Activated T-cell treated with anti-CD3 and anti-CD28 coated beads, Interleukin-2, amount 50 U/mL, for 72 hours (primary cell): ENCODE measurements around the gene GJB1. TPM values are rescaled to one million over a fixed set of nuclear protein-coding genes. Genes with fewer than 3 reads are reported as not detected.
"Not testable (repeated sequence)": the region's sequence is repeated elsewhere in the genome, so short reads cannot be mapped to it uniquely, and the experiment has no call there.

Experiments used
- ATAC-seq, 2 donors: fragments of 150-1000 bp; cut with Tn5 transposase; replicated peaks in 1 of 2; 2 replicates each; pipeline ENCODE4 v1.10.0; 2021; ENCODE audit warnings: moderate library complexity in 2 of 2, mild to moderate bottlenecking in 1 of 2
- DNase-seq, 2 donors: peaks; one replicate each; pipeline ENCODE4 v3.0.0; 2021 to 2022; ENCODE audit warnings: mixed read lengths in 1 of 2
- H3K27ac Mint-ChIP-seq: one replicate; pipeline ENCODE4 v1.8.0; 2022; ENCODE audit warnings: mild to moderate bottlenecking, moderate library complexity, mixed read lengths
- H3K27me3 Mint-ChIP-seq: one replicate; pipeline ENCODE4 v1.8.0; 2022; ENCODE audit warnings: low read depth, mixed read lengths
- H3K36me3 Mint-ChIP-seq, 2 donors: one replicate each; pipeline ENCODE4 v1.8.0; 2022; ENCODE audit warnings: mixed read lengths in 2 of 2, mild to moderate bottlenecking in 1 of 2; ENCODE audit not compliant: insufficient read depth in 2 of 2
- H3K4me1 Mint-ChIP-seq: one replicate; pipeline ENCODE4 v1.8.0; 2022; ENCODE audit warnings: low read depth, mixed read lengths
- H3K4me3 Mint-ChIP-seq, 2 donors: one replicate each; pipeline ENCODE4 v1.8.0; 2022; ENCODE audit warnings: mild to moderate bottlenecking in 2 of 2, mixed read lengths in 2 of 2, moderate library complexity in 2 of 2
- H3K9me3 Mint-ChIP-seq, 2 donors: one replicate each; pipeline ENCODE4 v1.8.0; 2022; ENCODE audit warnings: mixed read lengths in 2 of 2
- total RNA-seq, 2 donors: library from RNA; stranded (reverse); gene quantifications; one replicate each; pipeline ENCODE4 v1.2.3, GENCODE V29; 2022

GJB1 gene
- total RNA-seq, 2 donors from 2014 or later: 0.28 to 0.31 TPM

GRCh38 chrX:71252221-71252620 lies 29.2 kb downstream of the GJB1 start:
- ATAC-seq (no peak), DNase-seq (no peak)
- H3K4me1 Mint-ChIP-seq: peaks cover 39% of the 10 kb centered on the region
- peak overlapping the region; percentile 87 to 96 for H3K4me3 Mint-ChIP-seq
- H3K9me3 Mint-ChIP-seq: no peaks in the 10 kb centered on the region
- peaks cover 4 to 7% of the 10 kb centered on the region in 2 donors for H3K36me3 Mint-ChIP-seq
- H3K27me3 Mint-ChIP-seq: no peaks in the 10 kb centered on the region
- H3K27ac Mint-ChIP-seq: peak overlapping the region; percentile 75

- ATAC-seq (no peak), DNase-seq (peak; percentile 55 to 60)
- Mint-ChIP-seq H3K9me3 (no peaks in the 10 kb centered on the region), H3K4me3 (peak overlapping the region; percentile 87 to 96), H3K27ac (peak overlapping the region; percentile 66), H3K36me3 (peaks cover 3 to 7% of the 10 kb centered on the region in 2 donors), H3K4me1 (peaks cover 39% of the 10 kb centered on the region), H3K27me3 (no peaks in the 10 kb centered on the region)
Measured at GRCh38 chrX:71253253-71254091, 30.4 kb downstream of the GJB1 start.

GRCh38 chrX:71254092-71254963 lies 31.3 kb downstream of the GJB1 start, which contains the start of gene ZMYM3:
Gene ZMYM3 (minus strand): TSS chrX:71254140. CDS start chrX:71253255, 885 bp downstream.
- Mint-ChIP-seq H3K27me3 (no peaks in the 10 kb centered on the region), H3K27ac (peak within 1 kb of the TSS; percentile 87), H3K9me3 (no peaks in the 10 kb centered on the region), H3K4me3 (peak within 1 kb of the TSS; percentile 87 to 96), H3K36me3 (peaks cover 3 to 5% of the 10 kb centered on the region in 2 donors), H3K4me1 (peaks cover 39% of the 10 kb centered on the region)
- DNase-seq (peak; percentile 82 to 86), ATAC-seq (peak; percentile 91 to 92)

DNA sequence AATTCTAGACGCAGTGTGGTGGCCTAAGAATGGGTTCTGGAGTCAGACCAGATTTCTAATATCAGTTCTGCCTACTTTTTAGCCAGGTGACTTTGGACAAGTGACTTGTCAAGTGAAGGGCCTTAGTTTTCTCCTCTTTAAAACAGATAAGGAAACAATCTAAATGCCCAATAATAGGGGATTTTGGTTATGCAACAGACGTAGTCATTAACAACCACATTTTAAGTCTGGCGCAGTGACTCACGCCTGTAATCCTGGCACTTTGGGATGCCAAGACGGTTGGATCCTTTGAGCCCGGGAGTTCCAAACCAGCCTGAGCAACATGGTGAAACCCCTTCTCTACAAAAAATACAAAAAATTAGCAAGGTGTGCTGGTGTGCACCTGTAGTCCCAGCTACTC lies 33.0 kb downstream of the GJB1 start:
- Mint-ChIP-seq H3K9me3 (no peaks in the 10 kb centered on the region), H3K27me3 (no peaks in the 10 kb centered on the region), H3K4me3 (no peak overlapping the region), H3K36me3 (peaks cover under 1 to 1% of the 10 kb centered on the region in 2 donors), H3K4me1 (peaks cover 30% of the 10 kb centered on the region), H3K27ac (no peak overlapping the region)
- ATAC-seq: no peak
- no peak for DNase-seq

GRCh38 chrX:71256856-71257255 lies 33.8 kb downstream of the GJB1 start:
- Mint-ChIP-seq H3K36me3 (peaks cover 0 to 1% of the 10 kb centered on the region in 2 donors), H3K4me1 (peaks cover 22% of the 10 kb centered on the region), H3K27ac (no peak overlapping the region), H3K9me3 (no peaks in the 10 kb centered on the region), H3K27me3 (no peaks in the 10 kb centered on the region), H3K4me3 (no peak overlapping the region)
- DNase-seq: no peak
- ATAC-seq: no peak

GRCh38 chrX:71268624-71269023 lies 45.6 kb downstream of the GJB1 start:
- not testable (repeated sequence) for H3K27ac Mint-ChIP-seq, ATAC-seq, H3K4me1 Mint-ChIP-seq, H3K4me3 Mint-ChIP-seq, DNase-seq, H3K27me3 Mint-ChIP-seq, H3K9me3 Mint-ChIP-seq, H3K36me3 Mint-ChIP-seq

DNA sequence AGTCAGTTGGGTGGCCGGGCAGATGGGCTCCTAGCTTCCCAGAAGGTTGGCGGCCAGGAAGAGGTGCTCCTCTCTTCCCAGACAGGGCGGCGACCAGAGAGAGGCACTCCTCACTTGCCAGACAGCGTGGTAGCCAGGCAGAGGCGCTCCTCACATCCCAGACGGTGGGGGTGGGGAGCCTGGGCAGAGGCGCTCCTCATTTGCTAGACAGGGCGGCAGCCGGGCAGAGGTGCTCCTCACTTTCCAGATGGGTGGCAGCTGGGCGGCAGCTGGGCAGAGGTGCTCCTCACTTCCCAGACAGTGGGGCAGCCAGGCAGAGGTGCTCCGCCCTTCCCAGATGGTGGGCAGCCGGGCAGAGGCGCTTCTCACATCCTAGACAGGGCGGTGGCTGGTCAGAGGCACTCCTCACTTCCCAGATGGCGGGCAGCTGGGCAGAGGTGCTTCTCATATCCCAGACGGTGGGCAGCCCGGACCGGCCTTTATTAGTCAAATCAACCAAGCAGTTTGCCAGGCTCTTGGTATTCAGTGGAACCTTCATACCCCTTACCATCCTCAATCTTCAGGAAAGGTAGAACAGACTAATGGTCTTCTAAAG lies 46.9 kb downstream of the GJB1 start:
- no peak overlapping the region for H3K4me3 Mint-ChIP-seq
- H3K36me3 Mint-ChIP-seq: no peaks in the 10 kb centered on the region
- H3K27ac Mint-ChIP-seq: no peak overlapping the region
- DNase-seq: no peak
- H3K9me3 Mint-ChIP-seq: no peaks in the 10 kb centered on the region
- no peaks in the 10 kb centered on the region for H3K4me1 Mint-ChIP-seq
- H3K27me3 Mint-ChIP-seq: peaks cover 6% of the 10 kb centered on the region
- no peak for ATAC-seq

- not testable (repeated sequence) for ATAC-seq, H3K27ac Mint-ChIP-seq, H3K4me1 Mint-ChIP-seq, DNase-seq, H3K4me3 Mint-ChIP-seq, H3K9me3 Mint-ChIP-seq, H3K36me3 Mint-ChIP-seq, H3K27me3 Mint-ChIP-seq
Measured at GRCh38 chrX:71272313-71272712, 49.3 kb downstream of the GJB1 start.

Other genes with a start within 250 kb of the GJB1 start
- gene SNX12, start 154.9 kb upstream of the GJB1 start, total RNA-seq: 10 to 100 TPM; 37.5 to 43.8 TPM
- gene FOXO4, start 127.4 kb upstream of the GJB1 start, total RNA-seq: 10 to 100 TPM; 15.1 to 15.3 TPM
- gene CXorf65, start 116.5 kb upstream of the GJB1 start, total RNA-seq: 10 to 100 TPM; 16.4 to 26.0 TPM
- gene IL2RG, start 111.6 kb upstream of the GJB1 start, total RNA-seq: 100 to 1,000 TPM; 290 to 348 TPM
- gene MED12, start 104.6 kb upstream of the GJB1 start, total RNA-seq: 10 to 100 TPM; 44.1 to 48.6 TPM
- gene NLGN3, start 78.4 kb upstream of the GJB1 start, total RNA-seq: 1 to 10 TPM; 2.9 to 3.1 TPM
- gene ZMYM3, start 30.9 kb downstream of the GJB1 start, total RNA-seq: 10 to 100 TPM; 26.9 to 36.1 TPM
- 100 to 1,000 TPM; 539 to 564 TPM for gene NONO, start 60.4 kb downstream of the GJB1 start, total RNA-seq
- gene ITGB1BP2, start 78.5 kb downstream of the GJB1 start, total RNA-seq: 1 to 10 TPM; 6.9 to 7.4 TPM
- gene TAF1, start 143.1 kb downstream of the GJB1 start, total RNA-seq: 10 to 100 TPM; 51.5 to 59.3 TPM